HEK293 (cell line): ENCODE results near the gene PDE6H.

Experiments
- CTCF ChIP-seq: fragments of 450-650 bp; formaldehyde crosslinking; IDR thresholded peaks from 2 replicates; pipeline ENCODE4 v1.5.1; 2016; ENCODE audit warnings: missing biosample characterization, missing genetic modification characterization
- GLI4 ChIP-seq: fragments of 450-650 bp; formaldehyde crosslinking; IDR thresholded peaks from 2 replicates; pipeline ENCODE4 v1.5.1; 2016; ENCODE audit warnings: missing biosample characterization, missing genetic modification characterization
- PRDM10 ChIP-seq: fragments of 450-650 bp; formaldehyde crosslinking; IDR thresholded peaks from 2 replicates; pipeline ENCODE4 v1.5.1; 2016; ENCODE audit warnings: missing biosample characterization, missing genetic modification characterization
- ZNF114 ChIP-seq: fragments of 450-650 bp; formaldehyde crosslinking; IDR thresholded peaks from 2 replicates; pipeline ENCODE4 v1.5.0; 2017; ENCODE audit warnings: missing biosample characterization, missing genetic modification characterization

GRCh38 chr12:14997998-14998397, 25.2 kb downstream of the PDE6H start:
- no peak for TF ChIP-seq CTCF
- TF ChIP-seq PRDM10 (tag by site-specific recombination), result no peak
- TF ChIP-seq ZNF114 (tag by site-specific recombination), result no peak
- TF ChIP-seq GLI4, result no peak
